ENCODE data around the gene TOX2. TPM values are rescaled to one million over a fixed set of nuclear protein-coding genes. Genes with fewer than 3 reads are reported as not detected.
A peak's percentile ranks its signal among the peaks of the same experiment; 100 is the strongest.

Gene TOX2
- polyA plus RNA-seq, 1 donor: 4.1 TPM

GRCh38 chr20:44002861-44003260 is 88.2 kb downstream of the TOX2 start:
- no peak for DNase-seq

- no peak for DNase-seq
Observed at GRCh38 chr20:44003609-44004008, 89.0 kb downstream of the TOX2 start.

DNA sequence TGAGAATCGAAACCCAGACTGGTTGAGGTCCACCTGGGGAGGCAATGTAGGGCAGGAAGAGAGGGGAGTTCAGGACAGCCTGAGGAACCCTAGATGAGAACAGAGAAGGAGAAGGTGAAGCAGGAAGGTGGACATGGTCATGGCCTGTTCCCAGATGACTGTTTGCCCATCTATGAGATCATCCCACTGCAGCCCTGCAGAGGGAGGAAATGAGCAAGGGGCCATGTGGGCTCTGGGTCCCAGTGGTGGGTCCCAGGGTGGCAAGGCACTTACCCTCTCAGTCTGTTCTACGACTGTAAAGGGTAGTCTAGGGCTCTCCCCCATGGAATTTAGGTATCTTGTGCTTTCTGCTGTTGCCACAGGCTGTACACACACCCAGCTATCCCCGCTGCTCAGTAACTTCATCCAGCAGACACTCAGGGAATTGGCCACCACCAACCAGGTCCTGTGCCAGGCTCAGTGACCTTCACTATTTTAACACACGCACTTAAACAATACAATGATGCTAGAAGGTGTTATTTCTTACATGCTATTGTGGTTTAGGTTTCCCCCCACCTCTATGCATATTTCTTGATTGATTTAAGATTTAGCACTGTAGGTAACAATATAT is 89.8 kb downstream of the TOX2 start:
- no peak for DNase-seq

DNA sequence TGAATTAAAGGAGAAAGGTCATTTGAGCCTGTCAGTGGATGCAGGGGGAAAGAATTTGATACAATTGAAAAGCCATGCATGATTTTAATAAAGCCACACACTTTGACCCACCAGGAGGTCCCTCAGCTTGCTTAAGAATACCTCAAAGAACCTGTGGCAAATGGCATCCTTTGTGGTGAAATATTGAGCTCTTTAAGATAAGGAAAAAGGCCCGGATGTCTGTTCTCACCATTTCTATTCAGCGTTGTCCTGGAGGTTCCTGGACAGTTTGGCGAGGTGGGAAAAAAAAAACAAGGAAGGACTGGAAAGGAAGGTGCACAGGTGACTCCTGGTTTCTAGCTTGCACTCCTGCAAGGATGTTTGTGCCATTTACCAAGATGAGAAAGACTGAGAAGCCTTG is 91.0 kb downstream of the TOX2 start:
- no peak for DNase-seq

DNA sequence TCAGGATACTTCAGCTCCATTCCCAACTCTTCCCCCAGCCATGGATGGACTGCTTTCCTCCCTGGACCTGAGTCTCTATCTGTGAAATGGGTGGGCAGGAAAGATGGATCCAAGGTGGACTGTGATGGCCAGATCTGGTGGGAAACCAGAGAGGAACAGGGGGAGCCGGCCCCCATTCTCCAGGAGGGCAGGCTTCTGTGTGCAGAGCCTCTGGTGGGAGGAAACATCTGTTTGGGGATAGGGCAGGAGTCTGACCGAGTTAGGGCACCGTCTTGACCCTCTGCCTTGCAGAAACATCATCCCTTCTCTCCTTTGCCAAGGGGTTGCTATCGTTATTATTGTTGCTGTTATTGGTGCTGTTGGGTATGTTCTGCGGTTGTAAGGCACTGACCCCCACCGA is 91.5 kb downstream of the TOX2 start:
- DNase-seq: no peak

DNA sequence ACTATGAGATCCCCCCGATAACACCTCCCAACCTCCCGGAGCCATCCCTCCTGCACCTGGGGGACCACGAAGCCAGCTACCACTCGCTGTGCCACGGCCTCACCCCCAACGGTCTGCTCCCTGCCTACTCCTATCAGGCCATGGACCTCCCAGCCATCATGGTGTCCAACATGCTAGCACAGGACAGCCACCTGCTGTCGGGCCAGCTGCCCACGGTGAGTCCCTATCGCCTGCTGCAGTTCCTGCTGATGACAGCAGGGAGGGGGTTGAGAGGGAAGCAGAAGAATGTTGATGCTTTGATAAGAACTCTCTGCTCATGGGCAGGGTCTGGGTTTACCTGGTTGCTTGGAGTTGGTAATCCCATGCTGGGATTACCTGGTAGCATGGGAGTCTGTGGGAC is 91.9 kb downstream of the TOX2 start:
- no peak for DNase-seq

GRCh38 chr20:44008806-44009678 is 94.4 kb downstream of the TOX2 start:
- DNase-seq: no peak

DNA sequence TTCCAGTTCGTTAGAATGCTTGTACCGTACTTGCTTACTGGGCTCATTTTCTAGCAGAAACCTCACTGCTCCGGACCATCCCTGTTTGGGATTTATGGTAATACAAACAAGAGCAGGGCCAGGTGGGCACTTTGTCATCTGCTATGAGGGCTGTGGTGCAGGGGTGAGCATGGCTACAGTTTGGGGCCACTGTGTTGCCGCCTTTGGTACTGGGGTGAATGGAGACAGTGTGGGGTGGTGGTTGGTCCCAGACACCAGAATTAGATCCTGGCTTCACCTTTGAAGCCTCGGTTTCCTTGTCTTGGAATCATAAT is 95.0 kb downstream of the TOX2 start:
- DNase-seq: no peak

DNA sequence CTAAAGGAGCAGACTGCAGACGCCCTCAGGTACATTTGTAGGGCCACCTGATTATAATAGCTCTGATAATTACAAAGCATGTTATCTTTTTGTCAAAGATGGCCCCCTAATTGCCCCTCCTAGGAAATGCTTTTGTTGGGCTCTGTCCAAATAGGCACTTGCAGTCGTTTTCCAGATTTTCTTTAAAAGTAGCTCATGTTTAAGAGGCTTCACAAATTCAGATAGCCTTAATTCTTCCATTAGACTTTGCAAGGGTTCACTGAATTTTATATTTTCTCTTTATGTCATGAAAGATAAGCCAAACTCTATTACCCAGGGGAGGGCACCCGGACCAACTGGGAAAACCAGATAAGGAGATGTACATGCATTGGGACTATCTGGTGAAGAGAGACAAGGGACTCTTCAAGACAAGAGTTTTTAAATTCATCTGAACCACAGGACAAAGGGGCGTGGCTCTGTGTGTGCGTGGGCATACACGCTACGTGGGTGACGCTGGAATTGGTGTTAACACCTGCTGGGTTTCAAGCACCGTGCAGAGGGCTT is 95.6 kb downstream of the TOX2 start:
- DNase-seq: no peak

DNA sequence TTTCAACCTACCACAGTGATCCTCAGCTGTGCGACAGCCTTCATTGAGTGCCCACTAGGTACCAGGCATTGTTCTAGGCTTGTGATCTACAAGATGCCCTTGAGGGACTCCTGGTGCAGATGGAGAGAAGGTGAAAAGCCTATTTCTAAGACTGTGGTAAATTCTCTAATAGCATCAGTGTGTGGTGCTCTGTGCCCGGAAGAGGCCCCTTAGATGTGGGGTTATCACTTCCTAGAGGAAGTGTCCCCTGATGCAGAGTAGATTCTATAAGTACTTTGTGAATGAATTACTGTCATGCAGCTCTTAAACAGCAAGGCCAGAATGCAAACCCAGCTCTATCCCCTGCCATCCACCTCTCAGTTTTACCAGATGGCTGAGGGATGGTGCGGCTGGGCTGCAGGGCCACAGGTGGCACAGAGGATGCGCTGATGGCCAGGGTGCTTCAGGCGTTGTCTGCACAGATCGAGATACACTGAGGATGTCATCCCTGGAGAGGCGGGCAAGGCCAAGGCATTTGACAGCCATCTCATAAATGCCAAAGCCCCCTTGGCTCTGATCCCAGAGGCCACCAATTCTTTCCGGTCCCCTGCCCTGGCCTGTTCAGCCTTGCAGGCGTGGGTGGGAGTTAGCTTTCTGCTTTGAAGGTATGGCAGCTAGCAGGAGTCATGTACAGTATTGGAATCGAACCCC is 96.7 kb downstream of the TOX2 start:
- no peak for DNase-seq

DNA sequence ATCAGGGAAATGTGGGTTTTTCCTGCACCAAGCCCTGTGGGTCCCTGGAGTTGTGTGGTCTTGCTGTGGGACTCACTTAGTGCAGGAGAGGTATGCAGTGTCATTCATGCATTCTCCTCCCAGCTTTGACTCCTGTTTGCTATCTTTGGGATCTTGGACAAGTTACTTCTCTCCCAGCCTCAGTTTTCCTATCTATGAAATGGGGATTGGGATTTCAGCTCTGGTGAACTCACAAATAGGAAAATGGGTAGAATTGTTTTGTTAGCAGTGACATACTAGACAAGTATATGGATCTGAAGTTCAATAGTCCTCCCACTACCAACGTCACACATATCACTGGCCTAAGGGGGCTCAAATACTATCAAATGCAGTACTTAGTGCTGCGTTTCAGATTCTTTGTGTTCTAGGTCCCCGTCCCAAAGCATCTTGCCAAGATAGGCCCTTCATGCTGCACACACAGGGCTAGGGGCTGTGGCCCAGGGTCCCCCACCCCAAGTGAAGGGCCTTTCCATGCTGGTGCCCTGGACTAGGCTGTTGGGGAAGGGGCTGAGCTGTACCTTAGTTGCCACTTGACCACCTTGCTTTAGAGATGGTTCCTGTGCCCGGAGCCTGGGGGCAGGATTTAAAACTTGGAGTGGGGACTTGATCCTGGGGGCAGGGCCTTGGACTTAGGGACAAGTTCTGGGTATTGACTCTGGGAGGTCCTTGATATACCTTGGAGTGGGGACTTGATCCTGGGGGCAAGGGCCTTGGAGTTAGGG is 98.0 kb downstream of the TOX2 start:
- DNase-seq: no peak

DNA sequence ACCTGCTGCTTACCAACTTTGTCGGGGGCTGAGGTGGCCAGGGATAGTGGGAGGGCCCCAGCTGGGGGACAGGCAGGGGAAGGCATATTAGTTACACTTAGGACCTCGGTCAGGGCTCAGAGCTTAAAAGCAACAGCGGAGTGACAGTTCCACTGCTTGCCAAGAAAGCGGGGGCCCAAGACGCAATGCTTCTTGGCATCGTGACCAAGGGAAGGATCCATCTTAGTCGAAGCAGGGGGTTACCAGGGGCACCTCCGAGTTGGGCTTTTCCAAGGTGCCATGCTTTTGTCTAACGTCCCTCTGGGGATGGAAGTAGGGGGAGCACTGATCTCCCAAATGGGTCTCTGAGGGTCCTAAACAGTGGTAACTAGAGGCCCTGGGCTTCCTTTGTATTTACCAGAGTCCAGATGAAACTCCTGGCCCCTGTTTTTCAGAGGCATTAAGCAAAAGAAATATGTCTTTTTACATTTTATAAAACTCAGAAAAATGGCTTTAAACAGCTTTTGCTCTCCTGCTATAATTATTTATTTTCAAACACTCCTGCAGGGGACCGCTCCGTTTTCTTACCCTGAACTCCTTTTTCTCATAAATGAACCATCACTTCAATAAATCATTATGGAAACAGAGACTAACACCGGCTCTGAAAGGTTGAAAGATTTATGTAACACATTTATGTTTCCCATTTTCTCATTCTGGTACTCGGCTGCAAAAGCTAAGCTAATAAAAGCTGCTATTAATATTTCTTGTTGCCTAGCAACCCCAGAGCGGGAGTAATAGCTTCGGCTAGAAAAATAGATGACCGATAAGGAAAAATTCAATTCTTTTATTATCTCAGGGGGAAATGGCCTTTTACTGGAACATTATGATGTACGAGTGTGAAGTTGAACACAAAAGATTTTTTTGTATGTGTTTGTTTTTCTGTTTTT is 100.4 kb downstream of the TOX2 start:
- DNase-seq: peak; percentile 37

DNA sequence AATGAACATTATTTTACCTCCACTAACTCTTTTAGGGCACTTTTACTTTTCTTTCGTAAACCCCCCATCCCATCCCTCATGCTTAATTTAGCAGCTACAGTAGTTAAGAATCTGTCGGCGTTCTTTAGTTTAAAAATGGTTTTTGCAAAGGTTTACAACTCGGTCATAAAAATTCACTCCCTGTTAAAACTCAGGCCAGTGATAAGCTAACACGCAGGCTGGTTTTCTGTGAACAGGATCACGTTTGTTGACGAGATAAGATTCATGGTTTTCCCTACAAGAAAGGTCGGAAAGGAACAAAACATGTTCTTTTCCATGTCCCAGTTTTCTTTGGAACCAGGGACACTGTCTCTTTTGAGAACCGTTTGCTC is 101.1 kb downstream of the TOX2 start:
- DNase-seq: no peak

GRCh38 chr20:44016525-44016924 is 101.9 kb downstream of the TOX2 start:
- DNase-seq: no peak

GRCh38 chr20:44017211-44017610 is 102.6 kb downstream of the TOX2 start:
- no peak for DNase-seq

GRCh38 chr20:44017905-44018258 is 103.2 kb downstream of the TOX2 start:
- DNase-seq: no peak

DNA sequence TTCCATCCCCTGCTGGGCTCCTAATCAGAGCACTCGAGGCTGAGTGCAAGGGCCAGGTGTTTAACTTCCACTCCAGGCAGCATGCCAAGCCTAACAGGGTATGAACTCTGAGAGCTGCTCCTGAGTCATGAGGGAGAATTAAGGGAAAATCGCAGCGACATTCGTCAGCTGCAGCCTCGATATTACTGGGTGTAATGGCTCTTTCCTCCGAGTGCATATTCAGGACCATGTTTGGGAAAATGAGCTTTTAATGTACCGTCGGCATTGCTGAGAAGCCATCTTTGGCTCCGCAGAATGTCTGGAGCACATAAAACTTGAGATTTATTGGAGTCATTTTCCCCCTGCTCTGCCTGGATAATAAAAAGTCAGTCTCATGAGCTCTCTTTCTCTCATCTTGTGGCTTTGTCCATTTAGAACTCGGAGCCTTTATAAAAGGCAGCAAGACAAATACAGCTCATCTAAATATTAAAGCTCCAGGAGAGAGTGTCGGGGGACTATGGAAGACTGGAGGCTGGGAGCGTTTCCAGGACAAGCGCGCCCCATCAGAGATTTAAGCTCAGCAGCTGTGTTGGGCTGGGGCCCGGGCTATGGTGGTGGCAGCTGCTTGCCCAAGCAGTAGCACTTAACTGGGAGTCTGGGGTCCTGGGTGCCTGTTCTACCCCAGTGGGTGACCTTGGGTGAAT is 103.7 kb downstream of the TOX2 start:
- DNase-seq: peak; percentile 42

DNA sequence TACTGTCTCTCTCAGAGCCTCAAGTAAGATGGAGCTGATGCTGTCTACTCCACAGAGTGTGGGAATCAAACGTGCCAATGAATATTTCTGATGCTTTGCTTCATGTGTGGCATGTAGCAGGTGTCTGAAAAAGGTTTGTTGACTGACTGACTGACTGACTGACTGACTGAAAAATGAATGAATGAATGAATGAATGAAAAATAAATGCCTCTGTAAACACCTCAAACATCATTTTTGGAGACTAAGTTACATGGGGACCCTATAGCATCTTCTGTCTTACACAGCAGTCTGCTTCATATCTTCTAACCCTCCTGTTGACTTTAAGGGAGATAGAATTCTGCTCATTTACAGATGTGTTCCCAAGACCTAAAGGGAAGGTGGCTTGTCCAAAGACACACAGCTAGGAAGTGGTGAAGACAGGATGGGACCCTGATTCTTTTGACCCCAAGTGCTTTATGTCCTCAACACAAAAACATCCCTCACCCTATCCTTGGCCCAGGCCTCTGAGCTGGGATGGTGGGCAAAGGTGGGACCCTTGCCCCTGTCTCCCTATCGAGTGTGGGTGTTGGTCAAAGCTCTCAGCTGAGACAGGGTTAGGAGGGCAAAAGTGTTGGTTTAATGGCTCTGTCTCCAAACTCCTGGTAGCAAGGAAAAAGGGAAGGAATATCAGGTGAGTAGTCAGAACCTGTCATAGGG is 104.4 kb downstream of the TOX2 start:
- DNase-seq: no peak

DNA sequence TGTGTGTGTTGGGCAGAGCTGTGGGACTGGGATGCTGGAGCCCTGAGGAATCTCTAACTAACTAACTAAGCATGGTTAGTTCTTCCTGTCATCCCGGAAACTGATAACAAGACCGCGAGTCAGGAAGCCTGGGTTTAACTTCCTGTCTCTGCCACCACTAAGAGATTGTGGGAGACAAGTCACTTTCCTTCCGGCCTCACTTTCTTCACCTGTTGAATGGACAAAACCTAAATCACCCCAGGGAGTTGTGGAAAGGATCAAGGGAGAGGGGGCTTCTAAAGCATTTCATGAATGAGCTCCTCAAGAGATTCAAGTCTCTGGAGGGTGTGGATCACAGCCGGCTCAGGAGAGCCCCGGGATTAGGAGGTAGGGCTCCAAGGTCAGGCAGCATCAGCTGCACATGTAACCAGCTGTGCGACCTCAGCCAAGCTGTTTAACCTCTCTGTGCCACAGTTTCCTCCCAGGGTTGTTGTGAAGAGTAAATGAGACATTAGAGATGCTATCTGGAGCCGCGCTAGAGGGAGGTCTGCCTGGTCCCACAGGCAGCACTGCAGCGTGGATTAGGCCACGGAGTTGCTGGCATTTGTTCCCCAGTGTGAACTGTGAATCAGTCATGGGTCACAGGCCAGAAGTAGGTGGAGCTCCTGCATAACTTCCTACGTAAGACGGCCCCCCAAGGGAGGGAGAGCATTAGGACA is 105.1 kb downstream of the TOX2 start:
- DNase-seq: no peak
